Urinary bladder (tissue), 4 donors: ENCODE measurements around the gene KIF14. TPM values are rescaled to one million over a fixed set of nuclear protein-coding genes. Genes with fewer than 3 reads are reported as not detected.
"Not testable (repeated sequence)": the region's sequence is repeated elsewhere in the genome, so short reads cannot be mapped to it uniquely, and the experiment has no call there.

Experiments used
- DNase-seq: peaks from one replicate; pipeline ENCODE4 v3.0.0-alpha.2; 2015; ENCODE audit errors: extremely low spot score
- H3K27ac ChIP-seq: one replicate; pipeline ENCODE4 v1.5.1; 2013; ENCODE audit warnings: low read depth, mild to moderate bottlenecking, moderate library complexity
- H3K36me3 ChIP-seq: one replicate; pipeline ENCODE4 v1.6.1; 2013; ENCODE audit warnings: mild to moderate bottlenecking, moderate library complexity; ENCODE audit not compliant: insufficient read depth
- H3K4me1 ChIP-seq: one replicate; pipeline ENCODE4 v1.6.1; 2013; ENCODE audit warnings: mild to moderate bottlenecking, moderate library complexity; ENCODE audit not compliant: insufficient read depth
- H3K4me3 ChIP-seq: one replicate; pipeline ENCODE4 v1.5.1; 2013; ENCODE audit warnings: low read depth, low read length
- WGBS: extraction: QIAGEN DNeasy Blood & Tissue Kit; methylation state at CpG from one replicate; pipeline ENCODE4 v1.1.7; 2013; 5-methylcytosine and 5-hydroxymethylcytosine counted together
- polyA plus RNA-seq: library from polyadenylated mRNA; stranded (reverse); fragments of 200-250 nt; gene quantifications from one replicate; pipeline ENCODE4 v1.2.3, GENCODE V29; 2013
- total RNA-seq: library from RNA; depleted of rRNA; stranded (reverse); fragments of >200 nt; gene quantifications from one replicate; pipeline ENCODE4 v1.2.3, GENCODE V29; 2014
- donor health status: healthy with polysubstance abuse.
- donor health status: healthy.

Gene KIF14
- total and polyA plus RNA-seq, 2 donors: 0.09 to 8.5 TPM

- Histone ChIP-seq H3K4me1 (no peaks in the 10 kb centered on the region), H3K36me3 (peaks cover 4% of the 10 kb centered on the region), H3K27ac (no peak overlapping the region), H3K4me3 (no peak overlapping the region)
- DNase-seq: no peak
Measured at GRCh38 chr1:200644021-200644420, 23.5 kb upstream of the KIF14 start.

- Histone ChIP-seq H3K4me3 (no peak overlapping the region), H3K36me3 (peaks cover 4% of the 10 kb centered on the region), H3K27ac (no peak overlapping the region), H3K4me1 (no peaks in the 10 kb centered on the region)
- no peak for DNase-seq
- WGBS: 90% methylated on average over 6 of the region's 6 CpGs
Measured at GRCh38 chr1:200642481-200642880, 21.9 kb upstream of the KIF14 start.

- no peak for DNase-seq
- WGBS: 74% methylated on average over 5 of the region's 5 CpGs
- H3K36me3 ChIP-seq: peaks cover 1% of the 10 kb centered on the region
- no peak overlapping the region for H3K4me3 ChIP-seq
- H3K27ac ChIP-seq: no peak overlapping the region
- H3K4me1 ChIP-seq: no peaks in the 10 kb centered on the region
Measured at GRCh38 chr1:200640963-200641401, 20.4 kb upstream of the KIF14 start.

DNA sequence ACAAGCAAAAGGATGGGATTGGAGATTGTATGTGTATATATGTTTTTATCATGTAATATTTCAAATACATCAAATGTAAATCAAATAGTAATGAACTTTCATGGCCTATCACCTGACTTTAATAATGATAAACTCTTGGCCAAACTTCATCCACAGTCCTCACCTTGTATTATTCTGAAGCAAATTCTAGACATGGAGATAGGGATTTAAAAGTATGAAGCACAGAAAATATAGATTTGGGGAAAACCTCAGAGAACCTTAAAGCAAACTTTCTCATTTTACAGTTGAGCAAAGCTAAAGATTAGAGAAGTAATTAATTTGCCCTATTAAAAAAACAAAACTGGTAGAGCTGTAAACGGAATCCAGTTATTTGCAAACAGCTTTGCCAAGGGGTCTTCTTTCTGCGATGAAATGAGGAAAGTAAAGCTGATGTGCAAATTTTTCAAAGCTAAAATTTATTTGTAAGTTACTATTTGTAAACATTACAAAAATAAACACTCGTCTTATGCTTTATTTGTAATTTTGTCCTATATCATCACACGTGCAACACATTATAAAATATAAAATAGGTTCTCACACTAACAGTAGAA is 19.9 kb upstream of the KIF14 start:
- no peaks in the 10 kb centered on the region for H3K36me3 ChIP-seq
- H3K4me3 ChIP-seq: no peak overlapping the region
- no peaks in the 10 kb centered on the region for H3K4me1 ChIP-seq
- 89% methylated on average over 4 of the region's 4 CpGs for WGBS
- no peak for DNase-seq
- H3K27ac ChIP-seq: no peak overlapping the region

GRCh38 chr1:200638073-200638472 is 17.5 kb upstream of the KIF14 start:
- Histone ChIP-seq H3K4me3 (no peak overlapping the region), H3K36me3 (no peaks in the 10 kb centered on the region), H3K4me1 (no peaks in the 10 kb centered on the region), H3K27ac (no peak overlapping the region)
- WGBS: 77% methylated on average over 7 of the region's 7 CpGs
- no peak for DNase-seq

- Histone ChIP-seq H3K4me3 (no peak overlapping the region), H3K4me1 (no peaks in the 10 kb centered on the region), H3K27ac (no peak overlapping the region), H3K36me3 (no peaks in the 10 kb centered on the region)
- 98% methylated on average over 2 of the region's 2 CpGs for WGBS
- no peak for DNase-seq
Measured at GRCh38 chr1:200636681-200637080, 16.1 kb upstream of the KIF14 start.

- 38% methylated on average over 2 of the region's 2 CpGs for WGBS
- Histone ChIP-seq H3K4me1 (no peaks in the 10 kb centered on the region), H3K27ac (no peak overlapping the region), H3K36me3 (no peaks in the 10 kb centered on the region), H3K4me3 (no peak overlapping the region)
- no peak for DNase-seq
Measured at GRCh38 chr1:200634261-200635122, 13.9 kb upstream of the KIF14 start.

GRCh38 chr1:200631375-200631774 is 10.8 kb upstream of the KIF14 start:
- Histone ChIP-seq H3K27ac (no peak overlapping the region), H3K4me1 (no peaks in the 10 kb centered on the region), H3K4me3 (no peak overlapping the region), H3K36me3 (no peaks in the 10 kb centered on the region)
- no peak for DNase-seq
- 83% methylated on average over 1 of the region's 1 CpG for WGBS

DNA sequence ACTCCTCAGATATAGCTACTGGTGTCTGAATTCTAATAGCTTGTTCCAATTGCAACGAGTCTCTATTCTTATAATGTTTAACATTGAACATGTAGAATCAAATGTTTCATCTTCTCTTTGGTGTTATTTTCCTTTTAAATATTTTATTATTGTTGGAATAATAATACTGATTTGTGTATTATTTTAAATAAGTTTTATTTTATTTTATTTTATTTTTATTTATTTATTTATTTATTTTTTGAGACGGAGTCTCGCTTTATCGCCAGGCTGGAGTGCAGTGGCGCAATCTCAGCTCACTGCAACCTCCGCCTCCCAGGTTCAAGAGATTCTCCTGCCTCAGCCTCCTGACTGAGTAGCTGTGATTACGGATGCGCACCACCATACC is 10.0 kb upstream of the KIF14 start:
- DNase-seq, H3K36me3 ChIP-seq, H3K4me3 ChIP-seq, H3K27ac ChIP-seq, H3K4me1 ChIP-seq: not testable (repeated sequence)
- WGBS: 97% methylated on average over 8 of the region's 8 CpGs

- no peak overlapping the region for H3K4me3 ChIP-seq
- no peaks in the 10 kb centered on the region for H3K4me1 ChIP-seq
- no peak overlapping the region for H3K27ac ChIP-seq
- no peak for DNase-seq
- WGBS: 80% methylated on average over 9 of the region's 9 CpGs
- no peaks in the 10 kb centered on the region for H3K36me3 ChIP-seq
Measured at GRCh38 chr1:200629876-200630514, 9.4 kb upstream of the KIF14 start.

DNA sequence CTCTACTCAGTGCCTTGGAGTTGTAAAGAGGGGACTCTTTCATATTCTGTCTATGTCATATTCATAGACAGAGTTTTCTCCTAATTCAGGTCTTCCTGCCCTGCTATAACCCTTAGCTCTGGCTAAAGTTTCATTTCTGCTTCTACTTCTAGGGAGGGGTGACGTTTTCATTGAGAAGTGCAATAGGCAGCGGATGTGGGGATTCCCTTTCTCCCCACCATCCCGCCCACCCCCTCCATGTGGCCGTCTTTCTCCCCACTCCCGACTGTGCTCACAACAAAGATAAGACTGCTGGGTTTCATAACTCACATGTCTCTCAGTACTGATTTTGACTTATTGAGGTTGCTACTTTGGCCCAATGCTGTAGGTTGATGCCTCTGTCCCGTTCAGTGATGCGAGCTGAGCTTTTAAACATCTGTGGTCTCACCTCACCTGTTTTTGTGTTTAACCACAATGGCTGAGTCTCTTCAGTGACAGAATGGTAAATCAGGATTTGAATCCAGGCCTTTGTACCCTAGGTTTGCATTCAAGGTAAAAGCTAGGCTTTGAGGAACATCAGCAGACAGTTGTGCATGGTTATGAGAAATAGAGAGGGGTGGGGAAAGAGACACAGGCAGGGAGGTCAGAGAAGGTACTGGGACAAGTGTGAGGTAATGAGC is 7.8 kb upstream of the KIF14 start:
- Histone ChIP-seq H3K4me3 (no peak overlapping the region), H3K36me3 (no peaks in the 10 kb centered on the region), H3K27ac (no peak overlapping the region), H3K4me1 (no peaks in the 10 kb centered on the region)
- 65% methylated on average over 7 of the region's 7 CpGs for WGBS
- DNase-seq: no peak

- DNase-seq: no peak
- H3K36me3 ChIP-seq: no peaks in the 10 kb centered on the region
- no peak overlapping the region for H3K27ac ChIP-seq
- H3K4me3 ChIP-seq: no peak overlapping the region
- WGBS: 76% methylated on average over 1 of the region's 1 CpG
- no peaks in the 10 kb centered on the region for H3K4me1 ChIP-seq
Measured at GRCh38 chr1:200627575-200628222, 7.1 kb upstream of the KIF14 start.

- Histone ChIP-seq H3K4me3 (no peak overlapping the region), H3K4me1 (no peaks in the 10 kb centered on the region), H3K27ac (no peak overlapping the region), H3K36me3 (no peaks in the 10 kb centered on the region)
- 74% methylated on average over 5 of the region's 5 CpGs for WGBS
- no peak for DNase-seq
Measured at GRCh38 chr1:200626853-200627534, 6.4 kb upstream of the KIF14 start.
